SK-N-MC (cell line): ENCODE measurements around the gene TSSK3.

ENCODE experiments used
- DNase-seq: peaks from one replicate; pipeline ENCODE4 v3.0.0-alpha.2; 2011; ENCODE audit warnings: low read depth, low spot score
- H3K27ac ChIP-seq: fragments of 200-600 bp; sonication (generic); 2 replicates; pipeline ENCODE4 v1.5.1; 2016; ENCODE audit warnings: mixed run types
- H3K36me3 ChIP-seq: fragments of 200-600 bp; sonication (generic); 2 replicates; pipeline ENCODE4 v1.6.1; 2017; ENCODE audit warnings: antibody characterized with exemption, low read length, mixed read lengths; ENCODE audit not compliant: insufficient read depth
- H3K4me3 ChIP-seq: fragments of 200-600 bp; sonication (generic); 2 replicates; pipeline ENCODE4 v1.5.1; 2016
- H3K9ac ChIP-seq: fragments of 200-600 bp; sonication (generic); 2 replicates; pipeline ENCODE4 v1.8.0; 2017; ENCODE audit warnings: mixed run types, mixed read lengths; ENCODE audit not compliant: insufficient read length
- H3K9me3 ChIP-seq: fragments of 200-600 bp; sonication (generic); 2 replicates; pipeline ENCODE4 v1.6.1; 2017; ENCODE audit warnings: low read depth, mild to moderate bottlenecking, antibody characterized with exemption, low read length, moderate library complexity, mixed read lengths
- EZH2 ChIP-seq: fragments of 200-600 bp; sonication (generic); IDR thresholded peaks from one replicate; pipeline ENCODE4 v1.6.1; 2017; ENCODE audit warnings: antibody characterized with exemption
- FOXP2 ChIP-seq: optimal IDR thresholded peaks from 2 replicates; pipeline ENCODE3; 2011; ENCODE audit warnings: mild to moderate bottlenecking, moderate library complexity; ENCODE audit not compliant: insufficient read depth; ENCODE audit errors: extremely low read length, control extremely low read depth
- POLR2AphosphoS5 ChIP-seq: IDR thresholded peaks from 2 replicates; pipeline ENCODE4 v1.6.1; 2012; ENCODE audit warnings: mild to moderate bottlenecking, low read depth, low read length, borderline replicate concordance

Gene TSSK3

DNA sequence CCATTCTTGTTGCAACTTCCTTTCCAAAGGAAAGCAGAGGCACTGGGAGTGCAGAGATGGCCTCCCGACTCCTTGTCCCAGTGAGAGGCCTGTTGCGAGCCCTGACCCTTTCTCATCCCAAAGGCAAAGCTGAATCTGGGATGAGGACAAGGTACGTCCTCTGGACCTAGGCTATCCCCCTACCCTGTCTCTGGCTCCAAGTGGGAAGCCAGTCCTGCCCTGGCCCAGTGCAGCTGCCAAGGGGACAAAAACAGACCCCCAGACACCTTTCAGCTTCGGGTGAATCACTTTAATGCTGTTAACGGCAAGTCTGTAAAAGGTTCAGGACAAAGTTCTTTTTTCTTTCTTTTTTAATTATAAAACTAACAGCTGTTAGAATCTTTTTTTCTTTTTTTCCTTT is 2.5 kb downstream of the TSSK3 start:
- no peak for DNase-seq
- Histone ChIP-seq H3K9ac (no peak overlapping the region), H3K4me3 (no peak overlapping the region), H3K27ac (no peak overlapping the region), H3K36me3 (peaks cover 16% of the 10 kb centered on the region; the same call in 1 of the 2 replicates), H3K9me3 (no peaks in the 10 kb centered on the region)
- TF ChIP-seq FOXP2 (no peak), POLR2AphosphoS5 (no peak), EZH2 (no peak)

DNA sequence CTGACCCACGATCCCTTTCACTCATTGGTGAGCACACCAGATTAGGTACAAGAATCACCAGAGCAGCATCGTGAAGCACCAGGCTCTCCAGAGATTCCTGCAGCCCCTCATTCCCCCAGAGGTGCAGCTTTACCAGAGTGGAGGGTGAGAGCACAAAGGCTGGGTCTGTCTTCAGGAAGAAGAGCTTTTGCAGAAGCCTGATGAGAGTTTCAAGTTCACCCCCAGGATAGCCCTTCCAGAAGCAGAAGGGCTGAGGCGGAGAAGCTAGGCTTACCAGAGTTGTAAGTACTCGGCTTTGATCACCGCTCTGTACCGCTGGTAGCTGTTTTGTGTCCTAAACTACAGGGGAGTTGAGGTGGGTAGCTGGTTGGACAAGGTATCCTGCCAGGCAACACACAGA is 3.1 kb downstream of the TSSK3 start:
- Histone ChIP-seq H3K36me3 (peaks cover 16% of the 10 kb centered on the region; the same call in 1 of the 2 replicates), H3K27ac (no peak overlapping the region)

DNA sequence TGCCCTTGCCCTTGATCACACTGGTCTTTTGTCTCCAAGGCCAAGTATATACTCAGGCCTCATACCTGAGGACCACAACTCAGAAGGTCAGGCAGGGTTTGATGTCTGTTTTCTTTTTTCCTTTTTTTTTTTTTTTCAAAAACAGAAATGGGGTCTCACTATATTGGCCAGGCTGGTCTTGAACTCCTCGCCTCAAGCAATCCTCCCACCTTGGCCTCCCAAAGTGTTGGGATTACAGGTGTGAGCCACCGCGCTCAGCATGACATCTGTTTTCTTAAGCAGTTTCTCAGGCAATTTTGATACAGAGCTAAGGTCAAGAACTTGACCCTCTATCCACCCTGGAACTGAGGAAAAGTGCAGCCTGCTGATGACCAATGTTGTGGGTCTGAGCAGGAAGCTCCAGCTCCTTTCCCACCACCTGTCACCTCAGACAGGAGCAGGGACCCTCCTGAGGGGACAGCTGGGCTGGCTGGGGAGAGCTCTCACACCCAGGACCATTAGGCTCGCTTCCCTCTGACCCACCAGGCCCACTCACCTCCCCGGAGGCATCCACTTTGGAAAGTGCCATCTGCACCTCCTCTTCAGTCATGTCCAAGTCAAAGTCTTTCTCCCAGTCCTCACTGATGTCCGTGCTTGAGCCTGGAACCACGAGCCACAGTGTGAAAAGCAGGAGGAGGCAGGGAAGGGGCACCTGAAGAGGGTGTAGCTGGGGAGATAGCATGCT is 5.7 kb downstream of the TSSK3 start:
- no peak overlapping the region for H3K9ac ChIP-seq
- no peaks in the 10 kb centered on the region for H3K9me3 ChIP-seq
- no peak overlapping the region for H3K4me3 ChIP-seq
- TF ChIP-seq EZH2 (no peak), POLR2AphosphoS5 (no peak), FOXP2 (no peak)
- DNase-seq: no peak
- H3K36me3 ChIP-seq: peaks cover 25% of the 10 kb centered on the region; the same call in 1 of the 2 replicates
- no peak overlapping the region for H3K27ac ChIP-seq

More for the DNA sequence above, 3.1 kb downstream of the TSSK3 start:
- no peak overlapping the region for H3K4me3 ChIP-seq
- no peaks in the 10 kb centered on the region for H3K9me3 ChIP-seq
- no peak overlapping the region for H3K9ac ChIP-seq
- TF ChIP-seq EZH2 (no peak), POLR2AphosphoS5 (no peak), FOXP2 (no peak)
- DNase-seq: no peak

DNA sequence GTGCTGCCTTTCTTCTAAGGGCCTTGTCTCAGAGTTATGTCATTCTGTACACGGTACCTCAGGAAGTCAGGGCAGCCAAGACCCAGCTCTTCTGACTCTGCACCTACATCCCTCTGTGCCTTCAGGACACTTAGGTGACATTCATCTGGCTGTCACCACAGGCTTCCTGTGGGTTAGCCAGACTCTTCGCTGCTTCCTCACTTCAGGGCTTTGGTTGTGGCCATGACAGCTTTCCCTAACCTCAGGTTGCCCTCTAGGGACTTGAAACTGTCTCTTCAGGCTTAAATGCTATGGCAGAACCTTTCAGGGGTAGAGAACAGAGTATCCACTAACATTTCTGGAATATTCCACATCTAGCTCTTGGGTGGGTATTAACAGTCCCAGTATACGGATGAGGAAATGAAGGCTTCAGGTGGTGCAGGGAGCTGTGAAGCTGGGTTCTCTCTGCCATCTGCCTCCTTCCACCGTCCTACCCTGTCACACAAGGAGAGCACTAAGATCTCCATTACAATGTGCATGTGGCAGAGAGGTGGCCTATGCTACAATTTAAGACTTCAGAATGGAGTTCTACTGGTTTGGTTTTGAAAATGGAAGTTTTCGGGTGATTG is 9.9 kb downstream of the TSSK3 start:
- no peak overlapping the region for H3K4me3 ChIP-seq
- no peak for DNase-seq
- H3K27ac ChIP-seq: no peak overlapping the region
- no peak overlapping the region for H3K9ac ChIP-seq
- H3K36me3 ChIP-seq: peaks cover 42% of the 10 kb centered on the region
- H3K9me3 ChIP-seq: no peaks in the 10 kb centered on the region
- TF ChIP-seq FOXP2 (no peak), EZH2 (no peak), POLR2AphosphoS5 (no peak)

DNA sequence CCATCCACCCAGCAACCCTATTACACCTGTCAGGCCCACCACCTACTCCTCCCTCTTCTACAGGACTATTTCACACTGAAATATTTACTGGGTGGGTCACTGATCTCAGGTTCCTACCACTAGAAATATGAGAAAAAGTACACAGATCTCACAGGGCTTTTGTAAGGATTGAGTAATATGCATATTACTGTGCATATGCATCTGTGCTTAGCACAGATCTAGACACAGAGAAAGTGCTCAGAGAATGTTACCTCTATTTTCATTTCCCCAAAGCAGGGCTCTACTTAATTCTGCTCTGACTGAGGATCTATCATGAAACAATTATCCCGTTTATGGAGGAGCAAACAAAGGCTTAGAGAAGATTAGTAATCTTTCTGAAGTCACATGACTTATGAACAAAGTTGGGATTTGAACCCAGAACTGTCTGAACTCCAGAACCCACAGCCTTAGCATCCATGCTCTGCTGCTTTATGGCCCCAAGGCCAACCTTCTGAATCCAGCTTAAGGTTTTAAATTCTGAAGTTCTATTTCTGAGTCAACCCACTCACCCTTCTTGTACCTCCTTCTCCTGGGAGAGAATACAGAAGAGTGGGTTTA is 11.8 kb downstream of the TSSK3 start:
- Histone ChIP-seq H3K9ac (no peak overlapping the region), H3K36me3 (peaks cover 53% of the 10 kb centered on the region), H3K9me3 (no peaks in the 10 kb centered on the region), H3K27ac (no peak overlapping the region), H3K4me3 (no peak overlapping the region)
- TF ChIP-seq EZH2 (no peak), POLR2AphosphoS5 (no peak), FOXP2 (no peak)
- DNase-seq: no peak

DNA sequence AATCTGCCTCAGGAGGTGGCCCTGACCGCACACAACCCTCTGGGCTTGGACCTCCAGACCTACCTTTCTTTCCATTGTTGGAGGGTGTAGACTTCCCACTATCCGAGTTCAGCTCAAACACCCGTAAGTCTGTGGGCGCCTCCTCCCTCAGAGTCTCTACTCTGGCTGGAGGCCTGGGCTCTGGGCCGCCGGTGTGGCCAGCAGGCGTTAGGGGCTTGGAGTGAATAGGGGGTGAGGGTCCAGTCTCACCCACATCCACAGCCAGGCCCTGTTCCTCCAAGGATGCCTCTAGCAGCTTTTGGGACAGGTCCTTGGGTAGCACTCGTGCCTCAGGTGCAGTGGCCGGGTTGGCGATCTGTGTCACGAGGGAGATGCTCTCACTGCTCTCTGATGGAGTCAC is 13.9 kb downstream of the TSSK3 start:
- Histone ChIP-seq H3K36me3 (peaks cover 68% of the 10 kb centered on the region), H3K9ac (no peak overlapping the region), H3K4me3 (no peak overlapping the region), H3K9me3 (no peaks in the 10 kb centered on the region), H3K27ac (no peak overlapping the region)
- TF ChIP-seq EZH2: no peak
- no peak for TF ChIP-seq POLR2AphosphoS5
- TF ChIP-seq FOXP2: no peak
- no peak for DNase-seq

DNA sequence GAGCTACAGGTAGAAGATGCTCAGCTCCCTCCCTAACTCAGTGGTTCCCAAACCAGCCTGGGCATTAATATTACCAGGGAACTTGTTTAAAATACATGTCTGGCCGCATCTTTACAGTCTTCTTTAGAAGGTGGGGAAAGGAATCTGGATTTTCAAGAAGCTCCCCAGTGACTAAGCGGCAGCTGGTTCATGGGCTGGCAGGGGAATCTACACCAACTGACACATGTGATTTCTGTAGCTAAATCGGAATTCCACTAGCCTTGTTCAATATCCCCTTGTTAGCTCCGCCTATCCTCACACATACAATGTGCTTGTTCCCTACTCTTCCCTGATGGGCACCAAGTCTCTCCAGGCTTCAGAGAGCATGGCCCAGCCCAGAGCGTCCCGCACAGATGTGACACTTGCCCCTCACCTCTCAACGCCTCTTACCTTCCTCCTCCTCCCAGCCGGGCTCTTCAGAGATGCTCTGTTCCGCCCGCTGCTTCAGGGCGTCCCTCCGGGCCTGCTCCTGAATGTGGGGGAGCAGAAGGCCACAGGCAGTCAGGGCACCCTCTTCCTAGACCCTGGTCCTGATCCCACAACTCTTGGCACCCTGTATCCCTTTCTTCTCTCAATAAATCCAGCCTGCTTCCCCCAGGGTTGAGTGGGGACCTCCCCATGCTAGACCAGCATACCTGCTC is 15.3 kb downstream of the TSSK3 start:
- H3K4me3 ChIP-seq: no peak overlapping the region
- no peaks in the 10 kb centered on the region for H3K9me3 ChIP-seq
- no peak overlapping the region for H3K27ac ChIP-seq
- DNase-seq: no peak
- TF ChIP-seq EZH2: no peak
- TF ChIP-seq POLR2AphosphoS5: no peak
- no peak for TF ChIP-seq FOXP2
- peaks cover 70% of the 10 kb centered on the region for H3K36me3 ChIP-seq
- no peak overlapping the region for H3K9ac ChIP-seq

DNA sequence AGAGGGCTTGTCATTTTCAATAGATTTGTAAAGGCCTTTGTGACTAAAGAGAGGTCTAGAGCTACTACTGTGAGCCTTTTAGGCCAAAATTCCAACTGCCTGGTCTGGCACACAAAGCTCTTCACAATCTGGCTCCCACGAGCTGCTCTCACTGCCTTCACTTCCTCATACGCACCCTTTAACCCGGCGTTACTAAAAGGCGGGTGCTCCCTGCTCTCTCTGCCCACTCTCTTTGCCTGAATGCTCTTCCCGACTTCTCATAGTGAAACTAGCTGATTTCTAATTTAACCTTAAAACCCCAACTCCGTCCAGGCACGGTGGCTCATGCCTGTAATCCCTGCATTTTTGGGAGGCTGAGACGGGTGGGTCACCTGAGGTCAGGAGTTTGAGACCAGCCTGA is 17.7 kb downstream of the TSSK3 start:
- TF ChIP-seq POLR2AphosphoS5 (no peak), EZH2 (no peak), FOXP2 (no peak)
- H3K36me3 ChIP-seq: peaks cover 87% of the 10 kb centered on the region
- no peak overlapping the region for H3K4me3 ChIP-seq
- H3K9me3 ChIP-seq: no peaks in the 10 kb centered on the region
- no peak overlapping the region for H3K27ac ChIP-seq
- no peak for DNase-seq
- H3K9ac ChIP-seq: no peak overlapping the region
